Measurements from ENCODE around the gene ZNF606.

- TF ChIP-seq CTCF (IDR thresholded peaks at IDR 0.05) (no peak), POLR2A (IDR thresholded peaks at IDR 0.05) (no peak)
Measured at GRCh38 chr19:58020129-58020528, 17.5 kb upstream of the ZNF606 start.

All from uterus (tissue), 2 donors.